EL (cell line): ENCODE data around the gene PLSCR2.
A peak's percentile ranks its signal among the peaks of the same experiment; 100 is the strongest.
"Not testable (repeated sequence)": the region's sequence is repeated elsewhere in the genome, so short reads cannot be mapped to it uniquely, and the experiment has no call there.

ENCODE experiments used
- DNase-seq: peaks from one replicate; pipeline ENCODE4 v3.0.0-alpha.2; 2016

Gene PLSCR2

GRCh38 chr3:146412711-146413110, 56.6 kb downstream of the PLSCR2 start:
- not testable (repeated sequence) for DNase-seq

DNA sequence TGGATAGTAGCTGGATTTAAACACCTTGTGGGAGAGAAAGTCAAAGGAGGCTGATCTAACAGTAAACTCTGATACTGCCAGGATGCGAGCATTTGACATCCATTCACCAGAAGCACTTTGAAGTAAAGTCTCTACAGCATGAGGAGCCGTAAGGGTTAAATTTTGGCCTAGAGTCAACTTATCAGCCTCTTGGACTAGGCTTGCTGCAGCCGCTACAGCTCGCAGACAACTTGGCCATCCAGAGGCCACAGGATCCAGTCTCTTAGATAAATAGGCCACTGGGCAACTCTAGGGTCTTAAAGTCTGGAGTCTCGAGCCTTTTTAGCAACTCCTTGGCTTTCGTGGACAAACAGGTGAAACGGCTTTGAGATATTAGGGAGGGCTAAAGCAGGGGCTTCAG, 61.4 kb downstream of the PLSCR2 start:
- DNase-seq: no peak

DNA sequence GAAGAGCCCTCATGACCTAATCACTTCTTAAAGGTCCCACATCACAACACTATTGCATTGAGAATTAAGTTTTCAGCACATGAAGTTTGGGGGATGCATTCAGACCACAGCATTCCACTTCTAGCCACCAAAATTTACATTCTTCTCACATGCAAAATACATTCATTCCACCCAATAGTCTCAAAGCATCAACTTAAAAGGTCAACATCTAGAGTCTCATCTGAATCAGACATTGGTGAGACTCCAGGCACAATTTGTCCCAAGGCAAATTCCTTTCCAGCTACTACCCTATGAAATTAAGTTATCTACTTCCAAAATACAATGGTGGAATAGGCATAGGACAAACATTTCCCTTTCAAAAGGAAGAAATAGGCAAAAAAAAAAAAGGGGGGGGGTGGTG, 64.9 kb downstream of the PLSCR2 start:
- DNase-seq: peak; percentile 71

DNA sequence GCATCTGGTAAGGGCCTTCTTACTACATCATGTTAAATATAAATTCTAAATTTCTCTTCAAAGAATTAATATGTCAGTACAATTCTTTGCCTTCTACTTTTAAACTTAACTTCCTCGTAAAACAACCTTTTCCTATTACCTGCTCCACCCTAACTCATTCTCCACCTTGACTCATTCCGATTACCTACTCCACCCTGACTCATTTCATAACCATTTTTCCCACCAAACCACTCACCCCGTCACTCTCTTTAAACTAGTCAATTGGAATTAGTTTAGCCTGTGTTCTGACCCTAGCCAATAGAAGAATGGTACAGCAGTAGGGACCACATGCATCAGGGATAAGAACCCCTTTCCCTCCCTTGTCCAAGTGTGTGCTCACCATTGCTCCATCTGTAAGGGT, 65.6 kb downstream of the PLSCR2 start:
- no peak for DNase-seq

DNA sequence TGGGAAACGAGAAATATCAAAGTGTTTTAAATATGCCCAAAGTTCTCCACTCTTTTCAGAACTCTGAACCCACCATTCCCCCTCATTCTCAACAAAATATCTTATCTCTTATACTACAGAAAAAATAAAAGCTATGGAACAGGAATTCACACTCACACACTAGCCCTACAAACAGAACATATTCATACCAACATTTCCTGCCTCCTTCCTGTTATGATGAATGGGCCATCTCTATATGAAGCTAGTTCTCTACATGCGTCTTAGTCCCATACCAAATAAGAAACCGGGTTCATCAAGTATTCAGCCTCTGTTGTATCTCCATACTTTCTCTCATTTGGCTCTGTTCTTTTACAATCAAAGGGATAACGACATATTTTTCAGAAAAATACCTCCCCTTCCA, 72.6 kb downstream of the PLSCR2 start:
- DNase-seq: no peak

- DNase-seq: no peak
These were observed 74.2 kb downstream of the PLSCR2 start for GRCh38 chr3:146395164-146395563.

GRCh38 chr3:146390957-146391356, 78.4 kb downstream of the PLSCR2 start:
- peak; percentile 73 for DNase-seq

DNA sequence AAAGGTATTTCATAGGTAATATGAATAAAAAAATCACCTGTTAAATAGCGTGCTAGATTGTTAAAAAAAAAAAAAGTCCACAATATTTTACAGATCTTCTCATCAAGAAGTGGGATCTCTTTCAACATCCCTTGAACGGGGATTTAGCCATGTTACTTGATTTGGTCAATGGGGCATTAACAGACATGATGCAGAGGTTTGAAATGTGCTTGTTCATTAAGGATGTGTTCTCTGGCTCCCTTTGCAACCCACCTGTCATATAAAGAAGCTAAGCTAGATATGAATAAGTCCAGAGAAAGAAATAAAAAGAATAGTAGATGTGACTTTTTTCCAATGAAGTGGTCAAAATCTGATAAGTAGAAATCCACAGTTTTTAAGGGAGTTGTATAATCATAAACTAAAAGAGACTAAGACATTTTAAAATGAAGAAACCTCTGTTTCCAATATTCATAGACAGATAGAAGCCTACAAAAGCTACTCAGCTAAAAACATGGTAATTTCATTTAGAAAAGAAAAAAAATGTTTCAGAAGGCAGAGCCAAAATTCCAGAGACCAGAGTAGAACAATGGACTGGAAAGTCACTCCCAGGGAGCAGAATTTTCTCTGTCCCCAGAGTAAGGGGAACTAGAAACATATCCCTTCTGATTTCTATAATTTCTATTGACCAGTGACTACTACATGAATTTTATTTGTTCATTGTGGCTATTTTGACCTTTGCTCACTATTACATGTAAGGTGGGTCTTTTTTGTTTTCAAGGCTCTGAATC, 79.2 kb downstream of the PLSCR2 start:
- DNase-seq: no peak

DNA sequence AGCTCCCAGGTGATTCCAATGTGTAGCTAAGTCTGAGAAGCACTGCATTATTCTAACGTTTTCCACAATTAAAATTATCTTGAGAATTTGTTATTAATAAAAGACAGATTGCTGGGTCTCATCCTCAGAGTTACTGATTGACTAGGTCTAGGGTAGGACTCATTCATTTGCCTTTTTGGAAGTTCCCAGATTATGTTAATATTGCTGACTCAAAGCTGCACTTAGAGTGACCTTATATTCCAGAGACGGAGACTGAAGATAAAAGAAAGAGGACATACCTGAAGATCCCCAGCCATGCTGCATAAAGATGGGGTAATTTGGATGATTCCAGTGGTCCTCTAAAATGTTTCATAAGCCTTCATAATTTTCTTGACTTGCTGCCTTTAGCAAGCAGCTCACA, 81.8 kb downstream of the PLSCR2 start:
- DNase-seq: no peak

GRCh38 chr3:146386936-146387335, 82.4 kb downstream of the PLSCR2 start:
- DNase-seq: no peak

DNA sequence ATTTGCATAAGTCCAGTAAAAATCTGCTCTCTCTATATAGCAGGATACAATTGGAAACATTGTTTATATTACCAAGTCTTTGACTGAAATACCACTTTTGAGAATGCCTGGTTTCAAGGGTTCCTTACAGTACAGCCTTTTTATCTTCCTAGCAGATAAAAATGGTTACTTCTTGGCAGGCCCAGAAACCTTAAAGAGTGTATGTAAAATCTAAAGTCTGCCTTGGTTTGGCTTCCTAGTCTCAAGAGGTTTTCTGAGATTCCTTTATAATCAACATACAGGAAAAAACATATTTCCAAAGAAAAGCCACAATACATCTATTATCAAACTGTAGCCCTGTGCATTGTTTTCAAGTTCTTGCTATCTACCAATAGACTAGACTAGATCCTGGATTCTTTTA, 84.6 kb downstream of the PLSCR2 start:
- no peak for DNase-seq
